Activated T-helper 9 cell treated with anti-CD3 and anti-CD28 coated beads, Interleukin-2, amount 50 U/mL, for 16 hours (primary cell): ENCODE data around the gene TMA7.
"Not testable (repeated sequence)": the region's sequence is repeated elsewhere in the genome, so short reads cannot be mapped to it uniquely, and the experiment has no call there.

Experiments used
- DNase-seq: peaks from one replicate; pipeline ENCODE4 v3.0.0-alpha.2; 2020; ENCODE audit warnings: low read depth

TMA7 gene

DNA sequence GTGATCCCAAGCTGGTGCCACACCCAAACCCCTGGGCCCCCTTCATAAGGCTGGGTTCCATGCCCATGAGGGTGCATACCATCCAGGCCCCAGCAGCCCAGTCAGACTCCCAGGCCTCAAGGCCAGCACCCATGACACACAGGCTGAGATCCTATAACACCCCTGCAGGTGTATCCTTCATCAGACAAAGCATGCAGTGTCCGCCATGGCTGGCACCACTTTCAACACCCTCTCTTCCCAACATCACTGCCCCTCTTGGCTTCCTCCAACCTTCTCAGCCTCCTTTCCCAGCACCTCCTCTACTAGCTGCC is 3.6 kb upstream of the TMA7 start:
- no peak for DNase-seq

DNA sequence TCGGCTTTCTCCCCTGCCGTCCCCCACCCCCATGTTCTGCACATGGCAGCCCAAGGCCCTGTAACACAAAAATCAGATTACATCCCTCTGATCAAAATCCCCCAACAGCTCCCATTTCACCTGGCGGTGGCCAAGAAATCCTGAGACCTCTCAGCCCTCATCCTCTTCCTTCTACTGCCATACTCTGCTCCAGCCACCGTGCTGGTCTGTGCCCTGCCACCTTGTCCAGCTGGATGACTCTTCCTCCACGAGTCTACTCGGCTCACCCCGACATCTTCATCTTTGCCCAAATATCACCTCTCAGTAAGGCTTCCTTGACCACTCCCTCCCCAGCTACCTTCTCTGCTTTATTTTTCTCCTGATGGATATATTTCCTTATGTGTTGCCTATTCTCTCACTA is 3.2 kb upstream of the TMA7 start:
- no peak for DNase-seq

DNA sequence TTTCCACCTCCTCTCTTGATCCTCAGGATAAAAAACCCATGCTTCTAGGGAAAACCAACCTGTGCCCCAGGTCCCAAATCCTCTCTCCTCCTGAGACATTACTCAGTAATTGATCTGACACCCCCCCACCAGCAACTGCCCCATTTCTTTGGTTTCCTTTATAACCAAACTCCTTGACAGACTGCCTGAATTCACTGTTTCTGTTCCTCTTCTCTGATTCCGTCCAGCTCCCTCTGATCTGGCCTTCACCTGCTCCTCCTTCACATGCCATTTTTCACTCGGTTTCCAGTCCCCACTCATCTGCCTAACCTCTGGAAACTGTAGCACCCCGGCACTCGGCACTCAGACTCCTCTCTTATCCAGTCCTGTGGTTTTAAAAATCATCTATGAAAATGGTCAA is 2.2 kb upstream of the TMA7 start:
- DNase-seq: no peak

DNA sequence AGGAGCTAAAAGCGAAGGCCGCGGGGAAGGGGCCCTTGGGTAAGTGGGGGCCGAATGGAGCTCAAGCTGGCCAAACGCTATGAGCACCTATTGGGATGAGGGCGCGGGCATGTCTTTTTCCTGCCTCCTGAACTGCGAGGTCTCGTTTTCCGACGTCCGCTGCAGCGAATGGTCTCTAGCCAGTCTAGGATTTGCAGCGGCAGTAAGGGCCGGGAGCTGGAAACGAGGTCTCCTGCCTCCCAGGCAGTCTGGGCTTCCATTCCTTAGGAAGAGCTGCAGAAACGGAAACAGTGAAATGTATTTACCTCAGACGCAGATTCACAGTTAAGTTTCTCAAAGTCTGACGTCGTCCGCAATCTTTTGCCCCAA is 517 bp downstream of the TMA7 start:
- no peak for DNase-seq

DNA sequence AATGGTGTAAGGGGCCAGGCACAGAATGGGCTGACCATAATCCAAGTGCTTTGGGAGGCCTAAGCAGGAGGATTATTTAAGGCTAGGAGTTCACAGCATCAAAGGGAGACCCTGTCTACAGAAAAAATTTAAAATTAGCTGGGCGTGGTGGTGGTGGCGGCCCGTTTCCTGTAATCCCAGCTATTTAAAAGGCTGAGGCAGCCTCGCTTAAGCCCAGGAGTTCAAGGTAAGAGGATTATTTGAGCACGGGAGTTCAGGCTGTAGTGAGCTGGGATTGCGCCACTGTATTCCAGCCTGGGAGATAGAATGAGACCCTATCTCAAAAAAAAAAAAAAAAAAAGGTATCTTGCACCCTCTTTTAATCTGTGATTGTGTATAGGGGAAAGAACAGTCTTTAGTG is 1.9 kb downstream of the TMA7 start:
- DNase-seq: no peak

DNA sequence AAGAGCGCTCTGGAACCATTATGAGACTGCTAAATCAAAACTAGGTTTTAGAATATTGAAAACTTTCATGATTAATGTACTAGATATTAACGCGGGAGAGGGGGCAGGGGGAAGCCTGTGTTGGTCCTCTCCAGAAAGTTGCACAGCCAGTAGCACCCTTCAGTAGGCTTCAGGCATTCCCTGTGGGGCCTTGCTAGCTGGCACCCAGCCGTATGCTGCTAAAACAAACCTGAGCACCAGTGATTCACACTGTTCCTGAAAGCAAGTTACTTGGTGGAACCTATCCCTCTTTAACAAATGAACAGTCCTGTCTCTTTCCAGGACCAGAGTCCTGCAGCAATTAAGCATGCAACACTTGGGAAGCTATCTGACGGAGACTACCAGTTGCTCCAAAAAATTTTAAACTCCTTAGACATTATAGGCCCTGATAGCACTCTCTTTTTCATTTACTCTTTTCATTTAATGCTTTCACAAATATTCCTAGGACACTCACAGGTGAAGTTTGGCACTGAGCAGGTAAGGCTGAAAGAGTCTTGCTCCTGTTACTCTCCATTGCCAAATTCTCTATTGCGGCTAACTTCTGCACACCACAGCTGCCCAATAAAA is 5.3 kb downstream of the TMA7 start:
- DNase-seq: no peak

DNA sequence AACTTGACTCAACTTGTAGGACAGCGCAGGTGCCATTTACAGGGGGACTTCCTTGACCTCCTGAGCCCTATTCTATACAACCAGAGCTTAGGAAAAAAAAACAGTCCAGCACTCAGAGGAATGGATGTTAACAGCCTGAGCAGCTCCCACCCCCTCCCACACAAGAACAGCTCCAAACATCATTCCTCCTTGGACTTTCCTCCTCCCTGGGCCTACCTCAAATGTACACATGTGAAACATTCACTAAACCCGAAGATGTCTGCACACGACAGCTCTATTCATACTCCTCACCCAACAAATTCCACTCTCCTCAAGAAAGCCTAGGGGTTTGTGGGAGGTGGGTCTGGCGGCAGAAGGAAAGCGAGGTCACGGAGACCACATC is 6.0 kb downstream of the TMA7 start:
- DNase-seq: no peak

DNA sequence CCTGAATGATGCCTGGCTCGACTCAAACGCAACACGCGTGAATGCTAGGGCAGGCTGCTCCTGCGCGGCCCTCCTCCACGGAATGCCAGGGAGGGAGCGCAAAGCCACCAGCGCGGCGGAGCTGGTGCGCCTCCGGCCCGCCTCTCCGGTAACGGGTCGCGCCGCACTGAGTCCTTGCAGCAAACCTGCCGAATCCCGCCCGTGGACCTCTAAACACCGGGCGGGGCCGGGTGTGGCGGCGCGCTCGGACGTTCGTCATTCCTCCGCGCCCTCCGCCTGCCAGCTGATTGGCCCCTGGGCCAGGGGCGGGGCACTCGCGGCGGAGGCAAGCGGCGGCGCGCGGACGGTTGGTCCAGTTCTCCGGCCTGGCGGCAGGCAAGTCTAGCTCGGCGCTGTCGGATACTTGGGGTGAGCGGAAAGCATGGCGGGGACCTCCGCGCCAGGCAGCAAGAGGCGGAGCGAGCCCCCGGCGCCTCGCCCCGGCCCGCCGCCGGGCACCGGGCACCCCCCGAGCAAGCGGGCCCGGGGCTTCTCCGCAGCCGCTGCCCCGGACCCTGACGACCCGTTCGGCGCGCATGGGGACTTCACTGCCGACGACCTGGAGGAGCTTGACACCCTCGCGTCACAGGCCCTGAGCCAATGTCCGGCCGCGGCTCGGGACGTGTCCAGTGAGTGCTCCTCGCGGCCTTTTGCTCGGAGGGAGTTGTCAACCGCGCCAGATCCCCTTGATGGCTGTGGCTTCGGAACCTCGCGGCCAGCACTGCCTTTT is 6.6 kb downstream of the TMA7 start, which contains the start of gene ATRIP:
Gene ATRIP, plus strand, starts transcription at position 313 of the 769 bp plus-strand sequence. Its CDS starts 109 bp downstream, at position 422.
- peak; percentile 85 for DNase-seq

DNA sequence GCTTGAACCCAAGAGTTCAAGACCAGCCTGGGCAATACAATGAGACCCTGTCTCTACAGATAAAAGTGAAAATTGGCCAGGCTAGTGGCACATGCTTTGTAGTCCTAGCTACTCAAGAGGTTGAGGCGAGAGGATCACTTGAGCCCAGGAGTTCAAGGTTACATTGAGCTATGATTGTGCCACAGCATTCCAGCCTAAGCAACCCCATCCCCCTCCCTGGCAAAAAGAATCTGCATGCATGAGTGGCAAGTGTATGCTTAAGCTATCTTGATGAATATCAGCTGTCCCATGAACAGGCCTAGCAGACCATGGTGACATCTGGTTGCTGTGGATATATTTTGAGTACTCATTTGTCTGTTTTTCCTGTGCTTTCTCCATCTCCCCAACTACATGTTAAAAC is 11.2 kb downstream of the TMA7 start:
- no peak for DNase-seq

DNA sequence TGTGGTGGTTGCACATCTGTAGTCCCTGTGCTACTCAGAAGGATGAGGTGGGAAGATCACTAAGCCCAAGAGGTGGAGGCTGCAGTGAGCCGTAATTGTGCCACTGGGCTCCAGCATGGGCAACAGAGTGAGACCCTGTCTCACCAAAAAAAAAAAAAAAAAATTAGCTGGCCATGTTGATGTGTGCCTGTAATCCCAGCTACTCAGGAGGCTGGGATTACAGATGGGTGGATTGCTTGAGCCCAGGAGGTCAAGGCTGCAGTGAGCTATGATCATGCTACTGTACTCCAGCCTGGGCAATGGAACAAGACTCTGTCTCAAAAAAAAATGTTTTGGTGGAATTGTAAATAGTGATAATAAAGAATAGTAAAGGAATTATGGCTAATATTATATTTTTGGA is 16.4 kb downstream of the TMA7 start:
- DNase-seq: no peak

DNA sequence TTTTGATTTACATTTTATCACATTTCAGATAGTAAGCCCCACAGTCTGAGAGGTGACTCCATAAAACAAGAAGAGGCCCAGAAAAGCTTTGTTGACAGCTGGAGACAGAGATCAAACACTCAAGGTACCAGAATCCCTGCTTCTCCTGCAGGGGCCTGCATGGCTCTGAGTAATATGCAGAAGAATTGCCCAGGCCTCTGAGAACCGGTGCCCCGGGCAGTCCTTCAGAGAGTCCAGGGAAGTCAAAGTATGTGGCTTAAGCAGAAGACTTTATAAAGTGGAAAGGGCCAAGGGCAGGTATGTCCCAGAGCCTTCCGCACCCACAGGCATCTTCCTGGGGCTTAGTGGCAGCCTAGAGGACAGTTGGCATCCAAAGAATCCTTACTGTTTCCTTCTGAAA is 19.3 kb downstream of the TMA7 start:
- no peak for DNase-seq

DNA sequence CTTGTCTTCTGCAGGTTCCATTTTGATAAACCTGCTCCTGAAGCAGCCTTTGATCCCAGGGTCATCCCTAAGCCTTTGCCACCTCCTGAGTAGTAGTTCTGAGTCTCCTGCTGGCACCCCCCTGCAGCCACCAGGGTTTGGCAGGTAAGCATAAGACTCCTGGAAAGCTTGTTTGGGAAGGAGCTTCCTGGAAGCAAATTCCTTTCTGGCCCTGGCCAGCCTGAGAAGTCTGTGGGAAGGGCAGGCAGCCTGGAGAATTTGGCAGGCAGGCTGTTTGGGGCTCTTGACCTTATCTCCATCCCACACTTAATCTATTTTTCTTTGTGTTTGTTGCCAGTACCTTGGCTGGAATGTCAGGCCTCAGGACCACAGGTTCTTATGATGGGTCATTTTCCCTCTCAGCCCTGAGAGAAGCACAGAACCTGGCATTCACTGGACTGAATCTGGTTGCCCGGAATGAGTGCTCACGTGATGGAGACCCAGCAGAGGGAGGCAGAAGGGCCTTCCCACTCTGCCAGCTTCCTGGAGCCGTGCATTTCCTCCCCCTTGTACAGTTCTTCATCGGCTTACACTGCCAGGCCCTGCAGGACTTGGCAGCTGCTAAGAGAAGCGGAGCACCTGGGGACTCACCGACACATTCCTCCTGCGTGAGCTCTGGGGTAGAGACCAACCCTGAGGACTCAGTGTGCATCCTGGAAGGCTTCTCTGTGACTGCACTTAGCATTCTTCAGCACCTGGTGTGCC is 19.9 kb downstream of the TMA7 start:
- no peak for DNase-seq

DNA sequence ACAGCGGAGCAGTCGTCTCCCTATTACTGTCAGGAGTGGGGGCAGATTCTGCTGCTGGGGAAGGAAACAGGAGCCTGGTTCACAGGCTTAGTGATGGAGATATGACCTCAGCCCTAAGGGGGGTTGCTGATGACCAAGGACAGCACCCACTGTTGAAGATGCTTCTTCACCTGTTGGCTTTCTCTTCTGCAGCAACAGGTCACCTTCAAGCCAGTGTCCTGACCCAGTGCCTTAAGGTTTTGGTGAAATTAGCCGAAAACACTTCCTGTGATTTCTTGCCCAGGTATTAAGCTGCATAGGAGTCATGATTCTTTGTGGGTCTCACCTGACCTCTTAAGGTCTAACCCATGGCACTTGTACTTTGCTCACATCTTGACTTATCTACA is 20.5 kb downstream of the TMA7 start:
- no peak for DNase-seq

DNA sequence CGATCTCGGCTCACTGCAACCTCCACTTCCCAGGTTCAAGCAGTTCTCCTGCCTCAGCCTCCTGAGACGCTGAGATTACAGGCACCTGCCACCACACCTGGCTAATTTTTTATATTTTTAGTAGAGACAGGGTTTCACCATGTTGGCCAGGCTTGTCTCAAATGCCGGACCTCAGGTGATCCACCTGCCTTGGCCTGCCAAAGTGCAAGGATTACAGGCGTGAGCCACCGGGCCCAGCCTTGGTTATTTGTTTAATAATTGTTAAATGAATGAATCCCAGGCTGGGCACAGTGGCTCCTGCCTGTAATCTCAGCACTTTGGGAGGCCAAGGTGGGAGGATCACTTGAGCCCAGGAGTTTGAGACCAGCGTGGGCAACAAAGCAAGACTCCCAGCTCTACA is 21.7 kb downstream of the TMA7 start:
- DNase-seq: not testable (repeated sequence)

DNA sequence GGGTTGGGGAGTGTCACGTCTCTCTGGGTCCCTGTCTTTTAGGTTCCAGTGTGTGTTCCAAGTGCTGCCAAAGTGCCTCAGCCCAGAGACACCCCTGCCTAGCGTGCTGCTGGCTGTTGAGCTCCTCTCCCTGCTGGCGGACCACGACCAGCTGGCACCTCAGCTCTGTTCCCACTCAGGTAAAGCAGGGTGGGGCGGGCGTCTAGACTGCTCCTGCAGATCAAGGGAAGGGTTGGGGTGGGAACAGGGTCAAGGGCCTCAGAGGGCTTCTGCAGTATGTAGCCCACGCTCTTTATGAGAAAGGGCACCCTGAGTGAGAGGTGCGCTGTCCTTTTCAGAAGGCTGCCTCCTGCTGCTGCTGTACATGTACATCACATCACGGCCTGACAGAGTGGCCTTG is 23.6 kb downstream of the TMA7 start:
- no peak for DNase-seq

DNA sequence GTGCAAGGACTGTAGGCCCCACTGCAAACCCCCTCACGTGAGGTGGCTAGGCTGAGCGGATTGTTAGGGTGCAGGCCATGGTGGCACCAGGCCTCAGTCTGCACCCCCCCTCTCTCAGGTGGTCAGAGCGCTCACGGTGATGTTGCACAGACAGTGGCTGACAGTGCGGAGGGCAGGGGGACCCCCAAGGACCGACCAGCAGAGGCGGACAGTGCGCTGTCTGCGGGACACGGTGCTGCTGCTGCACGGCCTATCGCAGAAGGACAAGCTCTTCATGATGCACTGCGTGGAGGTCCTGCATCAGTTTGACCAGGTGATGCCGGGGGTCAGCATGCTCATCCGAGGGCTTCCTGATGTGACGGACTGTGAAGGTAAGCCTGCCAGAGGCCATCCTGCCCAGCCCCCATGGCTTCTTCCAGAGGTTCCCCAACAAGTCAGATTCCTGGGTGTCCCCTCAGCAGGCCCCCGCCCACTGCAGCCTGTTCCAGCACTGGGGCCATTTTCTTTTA is 24.7 kb downstream of the TMA7 start:
- DNase-seq: no peak

DNA sequence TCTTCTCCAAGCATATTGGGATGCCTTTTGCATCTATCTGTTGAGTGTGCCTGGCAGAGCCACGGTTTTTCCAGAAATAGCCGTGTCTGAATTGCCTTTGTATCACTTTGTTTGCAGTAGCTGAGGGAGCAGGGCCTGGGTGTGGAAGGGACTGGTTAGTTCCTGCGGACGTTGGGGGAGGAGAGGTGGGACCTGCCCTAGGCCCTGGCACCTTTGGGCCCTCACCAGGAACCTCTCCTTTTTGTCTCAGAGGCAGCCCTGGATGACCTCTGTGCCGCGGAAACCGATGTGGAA is 25.1 kb downstream of the TMA7 start:
- DNase-seq: no peak

DNA sequence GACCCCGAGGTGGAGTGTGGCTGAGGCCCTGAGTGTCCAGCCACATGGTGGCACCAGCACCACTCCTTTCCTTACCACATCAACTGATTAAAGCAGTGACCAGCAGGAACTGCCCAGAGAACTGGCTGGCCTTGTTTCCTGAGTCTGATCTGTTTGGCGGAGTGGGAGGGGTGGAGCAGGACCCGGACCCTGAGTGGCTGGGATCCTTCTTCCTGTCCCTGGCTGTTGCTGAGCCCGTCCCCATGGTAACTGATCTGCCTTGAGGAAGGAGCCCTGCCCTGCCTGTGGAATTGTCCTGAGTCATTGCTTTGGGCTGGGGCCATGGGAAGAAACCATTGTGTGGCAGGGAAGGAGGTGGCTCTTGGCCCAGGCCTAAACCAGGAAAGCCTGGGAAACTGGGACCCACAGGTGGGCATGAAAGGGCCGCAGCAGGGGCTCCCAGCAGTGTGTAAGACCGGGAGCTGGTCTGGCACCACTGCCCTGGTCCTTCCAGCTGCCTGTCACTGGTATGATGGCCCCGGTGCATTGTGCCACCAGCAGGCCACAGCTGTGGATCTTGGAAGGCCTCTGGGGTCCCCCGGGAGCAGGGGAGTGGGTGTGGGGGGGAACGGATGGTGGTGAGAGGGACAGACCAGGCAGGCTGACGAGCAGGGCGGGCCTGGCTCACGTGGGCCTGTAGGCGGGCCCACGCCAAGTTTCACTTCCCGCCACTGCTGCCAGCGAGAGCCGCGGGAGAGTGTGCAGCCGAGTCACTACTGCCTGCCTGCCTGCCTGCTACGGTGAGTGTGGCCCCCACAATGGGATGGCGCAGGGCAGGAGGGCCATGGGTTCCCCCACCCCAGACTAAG is 25.7 kb downstream of the TMA7 start:
- peak; percentile 68 for DNase-seq

DNA sequence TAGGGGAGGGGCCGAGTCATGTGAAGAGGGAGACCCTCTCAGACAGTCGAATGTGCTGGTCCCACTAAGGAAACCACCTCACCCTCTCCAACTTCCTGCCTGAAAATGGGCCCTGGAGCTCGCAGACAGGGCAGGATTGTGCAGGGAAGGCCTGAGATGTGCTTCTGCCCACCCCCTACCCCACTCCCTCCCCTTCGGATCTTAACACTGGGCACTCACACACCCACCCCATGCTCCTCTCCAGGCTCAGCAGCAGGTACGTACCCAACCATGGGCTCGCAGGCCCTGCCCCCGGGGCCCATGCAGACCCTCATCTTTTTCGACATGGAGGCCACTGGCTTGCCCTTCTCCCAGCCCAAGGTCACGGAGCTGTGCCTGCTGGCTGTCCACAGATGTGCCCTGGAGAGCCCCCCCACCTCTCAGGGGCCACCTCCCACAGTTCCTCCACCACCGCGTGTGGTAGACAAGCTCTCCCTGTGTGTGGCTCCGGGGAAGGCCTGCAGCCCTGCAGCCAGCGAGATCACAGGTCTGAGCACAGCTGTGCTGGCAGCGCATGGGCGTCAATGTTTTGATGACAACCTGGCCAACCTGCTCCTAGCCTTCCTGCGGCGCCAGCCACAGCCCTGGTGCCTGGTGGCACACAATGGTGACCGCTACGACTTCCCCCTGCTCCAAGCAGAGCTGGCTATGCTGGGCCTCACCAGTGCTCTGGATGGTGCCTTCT is 26.5 kb downstream of the TMA7 start:
- DNase-seq: no peak

DNA sequence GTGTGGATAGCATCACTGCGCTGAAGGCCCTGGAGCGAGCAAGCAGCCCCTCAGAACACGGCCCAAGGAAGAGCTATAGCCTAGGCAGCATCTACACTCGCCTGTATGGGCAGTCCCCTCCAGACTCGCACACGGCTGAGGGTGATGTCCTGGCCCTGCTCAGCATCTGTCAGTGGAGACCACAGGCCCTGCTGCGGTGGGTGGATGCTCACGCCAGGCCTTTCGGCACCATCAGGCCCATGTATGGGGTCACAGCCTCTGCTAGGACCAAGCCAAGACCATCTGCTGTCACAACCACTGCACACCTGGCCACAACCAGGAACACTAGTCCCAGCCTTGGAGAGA is 27.0 kb downstream of the TMA7 start:
- no peak for DNase-seq

DNA sequence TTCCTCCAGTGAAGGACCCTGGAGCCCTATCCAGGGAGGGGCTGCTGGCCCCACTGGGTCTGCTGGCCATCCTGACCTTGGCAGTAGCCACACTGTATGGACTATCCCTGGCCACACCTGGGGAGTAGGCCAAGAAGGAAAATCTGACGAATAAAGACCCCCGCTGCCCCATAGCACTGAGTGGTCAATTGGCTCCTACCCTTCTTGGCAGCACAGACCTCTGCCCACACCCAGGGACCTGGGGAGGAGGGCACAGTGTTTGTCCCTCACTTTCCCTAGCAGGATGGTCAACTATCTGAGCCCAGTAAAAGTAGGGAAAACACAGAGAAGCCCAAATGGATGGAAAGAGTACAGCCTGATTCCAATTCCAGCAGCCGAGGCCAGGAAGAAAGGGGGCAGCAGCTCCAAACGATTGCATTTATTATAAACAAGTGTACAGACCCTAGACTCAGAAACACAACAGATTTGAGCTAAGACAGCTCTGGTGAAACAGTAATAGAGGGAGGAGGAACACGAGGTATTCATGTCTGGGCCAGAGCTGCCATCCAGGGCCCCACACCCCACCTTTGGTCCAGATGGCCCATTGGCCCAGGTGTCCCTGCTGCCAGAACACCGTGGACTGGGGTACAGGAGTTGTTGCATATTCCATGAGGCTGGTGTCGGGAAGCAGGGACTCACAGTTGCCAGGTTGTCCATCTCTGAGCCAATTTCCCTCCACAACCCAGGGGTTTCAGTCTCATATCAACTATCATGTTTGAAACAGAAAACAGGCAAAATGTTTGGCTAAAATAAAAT is 27.6 kb downstream of the TMA7 start:
- no peak for DNase-seq
